HG03139 (cell line): ENCODE results near the gene INAVA.
"Not testable (repeated sequence)": the region's sequence is repeated elsewhere in the genome, so short reads cannot be mapped to it uniquely, and the experiment has no call there.

Experiments
- ATAC-seq: cut with Tn5 transposase; IDR thresholded peaks from one replicate; pipeline ENCODE4 v1.9.1; 2021; ENCODE audit not compliant: unreplicated experiment

The INAVA gene

GRCh38 chr1:200916681-200917080 is 22.0 kb downstream of the INAVA start:
- ATAC-seq, result no peak

- ATAC-seq, result no peak
These were observed 22.7 kb downstream of the INAVA start for GRCh38 chr1:200917291-200917817.

GRCh38 chr1:200918006-200918405 is 23.3 kb downstream of the INAVA start:
- ATAC-seq, result no peak

- ATAC-seq, result no peak
These were observed 24.7 kb downstream of the INAVA start for GRCh38 chr1:200919386-200919785.

- ATAC-seq, result no peak
These were observed 26.9 kb downstream of the INAVA start for GRCh38 chr1:200921571-200922110.

GRCh38 chr1:200922406-200922805 is 27.7 kb downstream of the INAVA start:
- ATAC-seq, result no peak

- ATAC-seq, result no peak
These were observed 28.9 kb downstream of the INAVA start for GRCh38 chr1:200923601-200924000.

- no peak for ATAC-seq
These were observed 31.1 kb downstream of the INAVA start for GRCh38 chr1:200925831-200926230.

GRCh38 chr1:200929530-200930278 is 35.0 kb downstream of the INAVA start:
- ATAC-seq, result no peak

- ATAC-seq, result not testable (repeated sequence)
These were observed 35.6 kb downstream of the INAVA start for GRCh38 chr1:200930285-200930684.

- no peak for ATAC-seq
These were observed 37.1 kb downstream of the INAVA start for GRCh38 chr1:200931776-200932175.

GRCh38 chr1:200934676-200935245 is 40.1 kb downstream of the INAVA start:
- ATAC-seq, result no peak

GRCh38 chr1:200935286-200935962 is 40.7 kb downstream of the INAVA start:
- not testable (repeated sequence) for ATAC-seq

GRCh38 chr1:200938955-200939354 is 44.3 kb downstream of the INAVA start:
- ATAC-seq, result no peak

GRCh38 chr1:200945111-200945510 is 50.4 kb downstream of the INAVA start:
- ATAC-seq, result no peak

GRCh38 chr1:200947059-200947566 is 52.4 kb downstream of the INAVA start:
- ATAC-seq, result no peak

GRCh38 chr1:200949626-200950025 is 54.9 kb downstream of the INAVA start:
- no peak for ATAC-seq

- no peak for ATAC-seq
These were observed 56.3 kb downstream of the INAVA start for GRCh38 chr1:200951016-200951415.

- ATAC-seq, result no peak
These were observed 59.7 kb downstream of the INAVA start for GRCh38 chr1:200954434-200954833.

GRCh38 chr1:200958597-200958996 is 63.9 kb downstream of the INAVA start:
- no peak for ATAC-seq

GRCh38 chr1:200959411-200959921 is 64.8 kb downstream of the INAVA start:
- ATAC-seq, result no peak
